ENCODE measurements around the gene HMGCS1. TPM values are rescaled to one million over a fixed set of nuclear protein-coding genes. Genes with fewer than 3 reads are reported as not detected.

Gene HMGCS1
- total RNA-seq, 4 donors from 2014 or later: 6.1 to 15.0 (median 8.2) TPM

DNA sequence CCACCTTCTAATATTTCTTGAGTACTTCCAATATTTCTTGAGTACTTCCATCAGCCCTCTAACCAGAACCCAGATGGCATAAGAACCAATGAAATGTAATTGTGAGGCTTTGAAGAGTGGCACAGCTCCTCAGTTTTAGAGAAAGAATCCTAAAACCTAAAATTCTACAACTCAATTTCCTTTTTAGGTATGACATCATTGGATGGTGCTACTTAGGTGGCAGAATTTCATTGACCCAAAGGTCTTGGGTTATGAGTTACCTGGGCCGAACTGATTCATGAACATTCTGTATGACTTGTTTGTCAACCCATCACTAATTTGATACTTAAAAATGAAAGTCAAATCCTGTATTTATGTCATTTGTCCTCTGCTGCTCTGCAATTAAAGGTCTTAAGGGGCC is 13.1 kb downstream of the HMGCS1 start:
- Histone ChIP-seq H3K36me3 (peaks cover 0 to 29% of the 10 kb centered on the region in 2 donors), H3K4me3 (no peak overlapping the region), H3K27ac (no peak overlapping the region), H3K9me3 (no peaks in the 10 kb centered on the region), H3K4me1 (no peaks in the 10 kb centered on the region), H3K27me3 (no peaks in the 10 kb centered on the region)
- in situ Hi-C loops (cut with MboI; ENCODE audit: low sequenced_read_pairs in 4 of 4) (loop anchor here (10.0 to 25.0 kb wide), 5 partner anchors 185 to 388 kb away; partner anchors contain the start of genes TMEM267 (in 2 of the 4) and ZNF131 (in 2 of the 4)), intact Hi-C loops (cut with DNase I; ENCODE audit: low total_unique reads) (no loop called here)
- DNase-seq: no peak
- ATAC-seq: no peak
- TF ChIP-seq POLR2A (IDR thresholded peaks at IDR 0.05) (no peak), CTCF (IDR thresholded peaks at IDR 0.05 in 4 of 5, conservative IDR thresholded peaks at IDR 0.05 in 1 of 5) (no peak)

- no peak for TF ChIP-seq CTCF (IDR thresholded peaks at IDR 0.05 in 4 of 5, conservative IDR thresholded peaks at IDR 0.05 in 1 of 5)
- no peak for TF ChIP-seq POLR2A (IDR thresholded peaks at IDR 0.05)
- H3K4me1 ChIP-seq: no peaks in the 10 kb centered on the region
- peaks cover 0 to 46% of the 10 kb centered on the region in 2 donors for H3K36me3 ChIP-seq
- intact Hi-C loops (cut with DNase I; ENCODE audit: low total_unique reads): no loop called here
- ATAC-seq (no peak), DNase-seq (no peak)
- no peak overlapping the region for H3K27ac ChIP-seq
- H3K9me3 ChIP-seq: no peaks in the 10 kb centered on the region
- H3K27me3 ChIP-seq: no peaks in the 10 kb centered on the region
- H3K4me3 ChIP-seq: no peak overlapping the region
- in situ Hi-C loops (cut with MboI; ENCODE audit: low sequenced_read_pairs in 4 of 4): no loop called here
These were observed 14.8 kb downstream of the HMGCS1 start for GRCh38 chr5:43298443-43298842.

DNA sequence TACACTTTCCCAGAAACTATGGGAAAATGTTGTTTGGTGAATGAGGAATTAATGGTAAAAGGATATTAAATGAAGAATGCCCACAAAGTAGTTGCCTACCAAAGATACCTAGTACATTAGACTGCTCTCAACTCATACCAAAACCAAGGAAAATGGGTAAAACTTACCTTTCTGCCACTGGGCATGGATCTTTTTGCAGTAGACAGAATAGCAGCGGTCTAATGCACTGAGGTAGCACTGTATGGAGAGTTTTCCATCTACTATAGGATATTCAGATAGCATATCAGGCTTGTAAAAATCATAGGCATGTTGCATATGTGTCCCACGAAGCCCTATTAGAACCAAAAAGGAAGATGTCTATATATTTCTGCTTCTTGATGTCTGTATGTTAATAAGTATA is 16.4 kb downstream of the HMGCS1 start:
- DNase-seq (no peak), ATAC-seq (no peak)
- Histone ChIP-seq H3K27ac (no peak overlapping the region), H3K27me3 (no peaks in the 10 kb centered on the region), H3K9me3 (no peaks in the 10 kb centered on the region), H3K4me3 (no peak overlapping the region), H3K36me3 (peaks cover 0 to 60% of the 10 kb centered on the region in 2 donors), H3K4me1 (no peaks in the 10 kb centered on the region)
- in situ Hi-C loops (cut with MboI; ENCODE audit: low sequenced_read_pairs in 4 of 4): no loop called here
- TF ChIP-seq CTCF (IDR thresholded peaks at IDR 0.05 in 4 of 5, conservative IDR thresholded peaks at IDR 0.05 in 1 of 5): no peak
- no peak for TF ChIP-seq POLR2A (IDR thresholded peaks at IDR 0.05)
- intact Hi-C loops (cut with DNase I; ENCODE audit: low total_unique reads): no loop called here

GRCh38 chr5:43295202-43295601 is 18.0 kb downstream of the HMGCS1 start:
- ATAC-seq: no peak

More at GRCh38 chr5:43295202-43295601, 18.0 kb downstream of the HMGCS1 start:
- no peak overlapping the region for H3K4me3 ChIP-seq
- TF ChIP-seq POLR2A (IDR thresholded peaks at IDR 0.05): no peak
- no peak for TF ChIP-seq CTCF (IDR thresholded peaks at IDR 0.05 in 4 of 5, conservative IDR thresholded peaks at IDR 0.05 in 1 of 5)
- H3K27me3 ChIP-seq: no peaks in the 10 kb centered on the region
- in situ Hi-C loops (cut with MboI; ENCODE audit: low sequenced_read_pairs in 4 of 4): no loop called here
- H3K4me1 ChIP-seq: no peaks in the 10 kb centered on the region
- H3K9me3 ChIP-seq: no peaks in the 10 kb centered on the region
- no peak for DNase-seq
- H3K27ac ChIP-seq: no peak overlapping the region
- intact Hi-C loops (cut with DNase I; ENCODE audit: low total_unique reads): no loop called here
- H3K36me3 ChIP-seq: peaks cover 0 to 69% of the 10 kb centered on the region in 2 donors

Data from gastrocnemius medialis (tissue), 4 donors.